HG03108 (cell line): ENCODE data around the gene RHBDL1.

ENCODE experiments used
- ATAC-seq: cut with Tn5 transposase; IDR thresholded peaks from one replicate; pipeline ENCODE4 v1.9.1; 2021; ENCODE audit warnings: moderate library complexity; ENCODE audit not compliant: unreplicated experiment

Gene RHBDL1

DNA sequence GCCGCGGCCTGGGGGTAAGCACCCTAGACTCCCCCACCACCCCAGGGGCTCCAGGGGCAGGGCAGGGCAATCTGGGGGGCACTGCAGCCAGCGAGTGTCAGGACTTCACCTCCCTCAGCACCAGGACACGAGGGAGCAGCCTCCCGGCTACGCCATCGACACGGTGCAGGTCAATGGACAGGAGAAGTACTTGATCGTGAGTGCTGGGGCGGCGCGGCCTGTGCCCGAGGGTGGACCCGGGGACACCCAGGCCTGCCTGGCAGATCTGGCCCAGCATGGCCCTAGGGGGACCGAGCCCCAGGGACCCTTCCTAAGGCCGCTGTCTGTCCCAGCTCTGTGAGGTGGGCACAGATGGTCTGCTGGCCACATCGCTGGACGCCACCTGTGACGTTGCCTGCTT lies 3.1 kb upstream of the RHBDL1 start:
- ATAC-seq, result no peak

DNA sequence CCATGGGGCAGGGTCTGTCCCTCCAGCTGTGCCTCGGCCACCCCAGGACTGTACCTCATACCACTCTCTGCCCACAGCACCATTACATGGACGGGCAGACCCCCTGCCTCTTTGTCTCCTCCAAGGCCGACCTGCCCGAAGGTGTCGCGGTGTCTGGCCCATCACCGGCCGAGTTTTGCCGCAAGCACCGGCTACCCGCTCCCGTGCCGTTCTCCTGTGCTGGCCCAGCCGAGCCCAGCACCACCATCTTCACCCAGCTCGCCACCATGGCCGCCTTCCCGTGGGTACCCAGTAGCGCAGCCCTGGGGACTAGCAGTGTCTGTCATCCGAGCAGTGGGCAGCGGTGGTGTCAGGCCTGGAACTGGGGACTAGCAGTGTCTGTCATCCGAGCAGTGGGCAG lies 2.6 kb upstream of the RHBDL1 start:
- ATAC-seq, result no peak

DNA sequence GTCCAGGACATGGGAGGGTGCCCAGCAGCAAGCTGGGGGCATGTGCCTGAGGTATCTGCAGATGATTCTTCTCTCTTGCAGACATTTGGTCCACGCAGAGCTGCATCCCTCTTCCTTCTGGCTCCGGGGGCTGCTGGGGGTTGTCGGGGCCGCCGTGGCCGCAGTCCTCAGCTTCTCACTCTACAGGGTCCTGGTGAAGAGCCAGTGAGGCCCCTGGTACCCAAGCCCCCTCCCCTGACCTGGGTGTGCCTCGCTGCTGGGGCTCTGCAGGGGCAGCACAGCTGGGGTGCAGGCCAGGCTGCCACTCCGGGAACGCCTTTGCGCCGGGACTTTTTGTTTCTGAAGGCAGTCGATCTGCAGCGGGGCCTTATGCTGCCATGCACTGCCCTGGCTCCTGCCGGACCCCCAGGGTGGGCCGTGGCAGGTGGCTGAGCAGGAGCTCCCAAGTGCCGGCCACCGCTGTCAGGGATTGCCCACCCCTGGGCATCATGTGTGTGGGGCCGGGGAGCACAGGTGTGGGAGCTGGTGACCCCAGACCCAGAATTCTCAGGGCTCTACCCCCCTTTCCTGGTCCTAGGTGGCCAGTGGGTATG lies 2.0 kb upstream of the RHBDL1 start:
- ATAC-seq, result no peak

DNA sequence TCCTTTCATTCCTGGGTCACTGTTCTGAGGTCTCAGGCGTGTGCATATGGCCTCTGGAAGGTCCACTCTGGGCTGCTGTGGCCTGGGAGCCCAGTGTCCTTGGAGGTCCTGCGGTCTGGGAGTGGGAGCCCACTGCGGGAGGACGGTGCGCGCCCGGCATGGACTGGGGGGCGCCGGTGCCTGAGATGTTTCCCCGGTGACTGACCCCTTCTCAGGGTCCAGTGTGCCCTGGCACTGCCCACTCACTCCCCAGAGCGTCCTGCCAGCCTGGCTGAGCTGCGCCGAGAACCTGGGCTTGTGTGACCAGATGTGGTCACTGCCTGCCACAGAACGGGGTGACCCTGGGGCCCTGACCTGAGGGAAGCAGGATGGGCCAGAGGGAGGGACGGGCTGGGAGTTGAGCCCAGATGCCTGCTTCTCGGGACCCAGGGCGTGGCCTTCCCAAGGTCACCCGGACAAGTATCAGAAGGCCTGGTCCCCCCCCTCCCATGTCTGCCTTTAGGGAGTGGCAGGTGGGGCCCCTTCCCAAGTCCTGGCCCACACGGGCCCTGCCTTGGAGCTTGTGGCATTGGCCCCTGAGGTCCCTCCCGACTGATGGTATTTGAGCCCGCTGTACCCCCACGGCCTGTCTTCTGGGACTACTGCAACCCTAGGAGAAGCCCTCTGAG lies 1.1 kb upstream of the RHBDL1 start:
- no peak for ATAC-seq

DNA sequence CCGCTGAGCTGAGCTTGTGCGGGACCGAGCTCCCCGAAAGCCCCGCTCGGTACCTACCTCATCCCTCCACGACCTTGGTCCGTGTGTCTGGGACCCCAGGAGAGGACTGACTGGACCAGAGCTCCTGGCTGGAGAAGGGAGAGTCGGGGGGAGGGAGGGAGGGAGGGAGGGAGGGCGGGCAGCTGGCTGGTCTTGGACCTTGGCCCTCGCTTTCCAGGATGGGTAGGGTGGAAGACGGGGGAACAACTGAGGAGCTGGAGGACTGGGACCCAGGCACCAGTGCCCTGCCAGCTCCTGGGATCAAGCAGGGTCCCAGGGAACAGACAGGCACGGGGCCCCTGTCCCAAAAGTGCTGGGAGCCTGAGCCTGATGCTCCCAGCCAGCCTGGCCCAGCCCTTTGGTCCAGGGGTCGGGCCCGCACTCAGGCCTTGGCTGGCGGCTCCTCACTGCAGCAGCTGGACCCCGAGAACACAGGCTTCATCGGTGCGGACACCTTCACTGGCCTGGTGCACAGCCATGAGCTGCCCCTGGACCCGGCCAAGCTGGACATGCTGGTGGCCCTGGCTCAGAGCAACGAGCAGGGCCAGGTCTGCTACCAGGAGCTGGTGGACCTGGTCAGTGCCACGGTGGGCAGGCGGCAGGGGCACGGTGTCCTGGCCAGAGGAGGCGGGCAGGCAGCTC lies 553 bp downstream of the RHBDL1 start:
- ATAC-seq, result no peak

DNA sequence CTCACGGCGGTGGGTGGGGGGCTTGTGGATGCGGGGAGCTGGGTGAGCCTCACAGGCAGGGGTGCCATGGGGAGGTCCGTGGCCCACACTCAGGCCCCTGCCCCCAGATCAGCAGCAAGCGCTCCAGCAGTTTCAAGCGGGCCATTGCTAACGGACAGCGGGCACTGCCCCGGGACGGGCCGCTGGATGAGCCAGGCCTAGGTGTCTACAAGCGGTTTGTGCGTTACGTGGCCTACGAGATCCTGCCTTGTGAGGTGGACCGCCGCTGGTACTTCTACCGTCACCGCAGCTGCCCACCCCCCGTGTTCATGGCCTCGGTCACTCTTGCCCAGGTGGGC lies 1.1 kb downstream of the RHBDL1 start:
- ATAC-seq, result no peak

DNA sequence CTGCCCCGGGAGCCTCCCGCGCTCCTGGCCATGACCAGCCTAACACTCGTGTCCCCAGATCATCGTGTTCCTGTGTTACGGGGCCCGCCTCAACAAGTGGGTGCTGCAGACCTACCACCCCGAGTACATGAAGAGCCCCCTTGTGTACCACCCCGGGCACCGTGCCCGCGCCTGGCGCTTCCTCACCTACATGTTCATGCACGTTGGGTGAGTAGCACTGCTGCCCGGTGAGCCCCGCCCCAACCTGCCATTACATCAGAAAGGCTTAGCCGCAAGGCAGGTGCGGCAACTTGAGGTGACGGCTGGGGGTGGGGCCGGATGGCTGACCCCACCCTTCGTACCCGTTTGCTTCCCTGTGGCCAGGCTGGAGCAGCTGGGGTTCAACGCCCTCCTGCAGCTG lies 1.4 kb downstream of the RHBDL1 start:
- ATAC-seq, result no peak

DNA sequence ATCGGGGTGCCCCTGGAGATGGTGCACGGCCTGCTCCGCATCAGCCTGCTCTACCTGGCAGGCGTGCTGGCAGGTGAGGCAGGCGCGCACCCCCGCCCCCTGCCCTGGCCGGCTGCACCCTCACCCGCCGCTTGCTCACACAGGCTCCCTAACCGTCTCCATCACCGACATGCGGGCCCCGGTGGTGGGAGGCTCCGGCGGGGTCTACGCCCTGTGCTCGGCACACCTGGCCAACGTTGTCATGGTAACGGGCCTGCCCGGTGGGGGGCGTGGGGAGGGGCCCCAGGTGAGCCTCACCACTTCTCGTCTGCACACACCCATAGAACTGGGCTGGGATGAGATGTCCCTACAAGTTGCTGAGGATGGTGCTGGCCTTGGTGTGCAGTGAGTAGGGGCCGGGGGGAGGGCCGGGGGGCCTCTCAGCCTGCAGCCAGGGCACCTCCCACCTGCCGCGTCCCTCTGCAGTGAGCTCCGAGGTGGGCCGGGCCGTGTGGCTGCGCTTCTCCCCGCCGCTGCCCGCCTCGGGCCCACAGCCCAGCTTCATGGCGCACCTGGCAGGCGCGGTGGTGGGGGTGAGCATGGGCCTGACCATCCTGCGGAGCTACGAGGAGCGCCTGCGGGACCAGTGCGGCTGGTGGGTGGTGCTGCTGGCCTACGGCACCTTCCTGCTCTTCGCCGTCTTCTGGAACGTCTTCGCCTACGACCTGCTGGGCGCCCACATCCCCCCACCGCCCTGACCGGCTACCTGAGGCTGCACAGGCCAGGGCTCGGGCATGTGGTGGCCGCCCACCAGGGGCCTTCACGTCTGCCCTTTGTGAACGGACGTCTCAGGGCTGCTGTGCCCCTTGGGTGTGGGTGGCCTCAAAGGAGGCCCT lies 2.1 kb downstream of the RHBDL1 start:
- ATAC-seq, result no peak

DNA sequence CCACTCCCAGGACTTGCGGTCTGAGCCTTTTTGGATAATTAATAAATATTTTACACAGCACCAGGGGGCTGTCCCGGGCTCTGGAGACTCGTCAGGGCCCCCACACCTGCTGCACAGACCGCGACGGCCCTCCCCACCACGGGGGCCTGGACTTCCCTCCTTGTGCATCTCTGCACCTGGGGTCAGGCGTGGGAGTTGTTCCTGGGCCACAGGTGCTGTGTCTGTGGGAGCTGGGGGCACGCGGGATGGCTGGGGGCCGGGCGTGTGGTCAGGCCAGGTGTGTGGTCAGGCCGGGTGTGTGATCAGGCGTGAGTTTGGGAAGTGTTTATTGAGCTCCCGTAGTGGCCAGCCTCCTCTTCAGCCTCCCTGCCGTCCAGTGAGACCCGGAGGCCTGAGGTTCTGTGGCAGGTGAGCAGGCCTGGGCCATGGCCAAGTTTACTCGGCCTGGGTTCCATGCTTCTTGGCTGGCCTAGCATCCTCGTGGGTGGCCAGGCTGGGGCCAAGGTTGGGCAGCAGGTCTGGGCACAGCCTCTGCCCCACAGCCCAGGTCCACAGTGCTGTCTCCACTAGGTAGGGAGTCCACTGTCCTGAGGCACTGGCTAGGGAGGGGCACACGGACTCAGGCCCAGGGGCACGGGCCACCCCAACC lies 2.9 kb downstream of the RHBDL1 start:
- ATAC-seq, result no peak

DNA sequence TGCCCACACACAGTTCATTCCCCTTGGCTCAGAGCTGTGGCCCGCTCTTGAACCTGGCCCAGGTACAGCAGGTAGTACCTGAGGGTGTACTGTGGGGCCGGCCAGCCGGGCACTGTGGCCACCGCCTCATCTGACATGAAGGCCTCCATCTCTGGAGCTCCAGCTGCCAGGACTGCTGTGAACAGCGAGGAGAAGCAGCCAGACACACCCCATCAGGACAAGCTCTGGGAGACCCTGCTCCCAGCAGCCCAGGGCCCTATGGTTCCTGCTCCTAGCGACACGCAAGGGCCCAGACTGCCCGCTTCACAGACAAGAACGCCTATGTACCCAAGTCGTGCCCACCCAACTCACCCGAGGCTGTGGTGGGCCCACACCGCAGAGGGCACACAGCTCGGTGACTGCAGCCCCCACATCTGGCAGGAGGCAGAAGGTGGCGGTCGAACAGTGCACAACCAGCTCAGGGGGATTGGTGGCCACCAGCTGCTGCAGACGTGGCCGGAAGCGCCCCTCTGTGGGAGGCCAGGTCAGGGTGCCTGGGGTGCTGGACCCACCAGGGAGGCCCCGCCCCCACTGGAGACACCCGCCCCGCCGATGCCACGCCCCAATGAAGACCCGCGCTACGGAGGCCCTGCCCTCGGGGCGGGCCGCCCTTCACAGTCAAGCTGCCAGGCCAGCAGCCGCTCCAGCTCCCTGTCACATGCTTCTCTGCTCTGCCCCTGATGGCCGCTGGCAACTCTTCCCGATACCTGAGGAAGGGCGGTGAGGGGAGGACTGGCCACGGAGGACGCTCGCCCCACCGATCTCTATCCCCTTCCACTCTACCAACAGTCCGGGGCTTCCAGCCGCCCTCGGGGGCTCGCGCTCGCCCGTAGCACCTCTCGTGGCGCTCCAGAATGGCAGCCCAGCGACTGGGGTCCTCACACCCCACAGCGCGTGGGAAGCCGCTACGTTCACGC lies 3.7 kb downstream of the RHBDL1 start:
- ATAC-seq, result no peak

DNA sequence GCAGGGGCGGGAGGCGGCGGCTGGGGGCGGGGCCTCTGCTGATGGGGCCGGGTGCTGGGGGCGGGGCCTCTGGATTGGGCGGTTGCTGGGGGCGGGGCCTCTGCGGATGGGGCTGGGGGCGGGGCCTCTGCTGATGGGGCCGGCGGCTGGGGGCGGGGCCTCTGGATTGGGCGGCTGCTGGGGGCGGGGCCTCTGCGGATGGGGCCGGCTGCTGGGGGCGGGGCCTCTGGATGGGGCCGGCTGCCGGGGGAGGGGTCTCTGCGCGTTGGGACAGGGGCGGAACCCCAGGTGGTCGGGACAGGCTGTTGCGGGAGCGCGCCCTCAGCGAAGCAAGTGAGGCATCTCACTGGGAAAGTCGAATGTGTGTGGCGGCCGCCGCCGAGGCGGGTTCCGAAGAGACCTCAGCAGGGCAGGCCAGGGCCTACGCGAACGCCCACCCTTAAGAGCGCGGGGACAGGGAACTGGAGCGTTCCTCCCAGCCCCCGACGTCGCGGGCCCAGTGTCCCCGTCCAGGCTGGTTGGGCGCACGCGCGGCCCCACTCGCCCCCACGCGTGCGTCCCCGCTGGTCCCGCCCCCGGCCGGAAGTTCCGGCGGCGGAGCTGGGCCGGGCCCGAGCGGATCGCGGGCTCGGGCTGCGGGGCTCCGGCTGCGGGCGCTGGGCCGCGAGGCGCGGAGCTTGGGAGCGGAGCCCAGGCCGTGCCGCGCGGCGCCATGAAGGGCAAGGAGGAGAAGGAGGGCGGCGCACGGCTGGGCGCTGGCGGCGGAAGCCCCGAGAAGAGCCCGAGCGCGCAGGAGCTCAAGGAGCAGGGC lies 4.5 kb downstream of the RHBDL1 start, which contains the start of gene STUB1:
STUB1 (plus strand) TSS at position 597 of the 811 bp plus-strand sequence; CDS start at position 713, 116 bp downstream.
- peak; percentile 31 for ATAC-seq

DNA sequence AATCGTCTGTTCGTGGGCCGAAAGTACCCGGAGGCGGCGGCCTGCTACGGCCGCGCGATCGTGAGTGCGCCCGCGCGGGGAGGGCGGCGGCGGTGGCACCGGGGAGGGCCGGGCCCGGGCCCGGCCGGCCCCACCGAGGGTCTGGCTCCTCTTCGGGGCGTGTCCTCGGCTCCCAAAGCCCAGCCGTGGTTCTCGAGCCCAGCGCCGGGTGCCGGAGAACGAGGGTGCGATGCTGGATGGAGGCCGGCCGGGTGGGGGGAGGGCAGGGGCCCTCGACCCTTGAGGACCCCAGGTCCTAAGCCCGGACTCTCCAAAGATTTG lies 5.1 kb downstream of the RHBDL1 start:
- ATAC-seq, result no peak

DNA sequence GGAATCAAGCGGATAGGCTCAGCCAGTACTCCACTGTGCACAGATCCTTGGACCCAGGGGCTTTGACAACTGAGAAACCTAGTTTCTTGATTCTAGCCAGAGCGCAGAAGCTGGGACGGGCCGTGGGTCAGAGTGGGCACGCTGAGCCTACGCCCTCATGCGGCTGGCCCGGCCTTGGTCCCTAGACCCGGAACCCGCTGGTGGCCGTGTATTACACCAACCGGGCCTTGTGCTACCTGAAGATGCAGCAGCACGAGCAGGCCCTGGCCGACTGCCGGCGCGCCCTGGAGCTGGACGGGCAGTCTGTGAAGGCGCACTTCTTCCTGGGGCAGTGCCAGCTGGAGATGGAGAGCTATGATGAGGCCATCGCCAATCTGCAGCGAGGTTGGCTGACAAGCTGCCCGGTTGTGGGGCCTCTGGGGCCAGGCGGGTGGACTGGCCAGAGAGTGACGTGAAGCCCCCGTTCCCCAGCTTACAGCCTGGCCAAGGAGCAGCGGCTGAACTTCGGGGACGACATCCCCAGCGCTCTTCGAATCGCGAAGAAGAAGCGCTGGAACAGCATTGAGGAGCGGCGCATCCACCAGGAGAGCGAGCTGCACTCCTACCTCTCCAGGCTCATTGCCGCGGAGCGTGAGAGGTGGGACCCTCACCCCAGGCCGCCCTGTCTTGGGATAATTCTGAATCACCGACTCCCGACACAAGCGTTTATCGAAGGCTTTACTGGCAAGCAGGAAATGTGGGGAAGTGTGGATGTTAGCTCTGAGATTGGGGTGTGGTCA lies 5.7 kb downstream of the RHBDL1 start:
- no peak for ATAC-seq

DNA sequence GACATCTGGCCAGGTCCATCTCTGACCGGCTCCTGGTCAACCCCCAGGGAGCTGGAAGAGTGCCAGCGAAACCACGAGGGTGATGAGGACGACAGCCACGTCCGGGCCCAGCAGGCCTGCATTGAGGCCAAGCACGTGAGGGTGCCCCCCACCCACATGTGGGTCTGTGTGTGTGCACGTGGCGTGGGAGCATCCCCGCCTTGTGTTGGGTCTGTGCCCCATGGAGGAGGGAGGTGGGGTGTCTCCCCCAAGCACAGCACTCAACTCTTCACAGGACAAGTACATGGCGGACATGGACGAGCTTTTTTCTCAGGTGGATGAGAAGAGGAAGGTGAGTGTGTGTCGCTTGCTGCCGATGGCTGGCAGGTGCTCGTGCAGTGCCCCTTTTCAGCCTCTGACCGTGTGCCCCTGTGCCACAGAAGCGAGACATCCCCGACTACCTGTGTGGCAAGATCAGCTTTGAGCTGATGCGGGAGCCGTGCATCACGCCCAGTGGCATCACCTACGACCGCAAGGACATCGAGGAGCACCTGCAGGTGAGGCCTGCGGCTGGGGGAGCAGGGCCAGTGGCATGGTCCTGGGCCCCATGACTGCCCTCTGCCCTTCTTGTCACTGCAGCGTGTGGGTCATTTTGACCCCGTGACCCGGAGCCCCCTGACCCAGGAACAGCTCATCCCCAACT lies 6.4 kb downstream of the RHBDL1 start:
- no peak for ATAC-seq

DNA sequence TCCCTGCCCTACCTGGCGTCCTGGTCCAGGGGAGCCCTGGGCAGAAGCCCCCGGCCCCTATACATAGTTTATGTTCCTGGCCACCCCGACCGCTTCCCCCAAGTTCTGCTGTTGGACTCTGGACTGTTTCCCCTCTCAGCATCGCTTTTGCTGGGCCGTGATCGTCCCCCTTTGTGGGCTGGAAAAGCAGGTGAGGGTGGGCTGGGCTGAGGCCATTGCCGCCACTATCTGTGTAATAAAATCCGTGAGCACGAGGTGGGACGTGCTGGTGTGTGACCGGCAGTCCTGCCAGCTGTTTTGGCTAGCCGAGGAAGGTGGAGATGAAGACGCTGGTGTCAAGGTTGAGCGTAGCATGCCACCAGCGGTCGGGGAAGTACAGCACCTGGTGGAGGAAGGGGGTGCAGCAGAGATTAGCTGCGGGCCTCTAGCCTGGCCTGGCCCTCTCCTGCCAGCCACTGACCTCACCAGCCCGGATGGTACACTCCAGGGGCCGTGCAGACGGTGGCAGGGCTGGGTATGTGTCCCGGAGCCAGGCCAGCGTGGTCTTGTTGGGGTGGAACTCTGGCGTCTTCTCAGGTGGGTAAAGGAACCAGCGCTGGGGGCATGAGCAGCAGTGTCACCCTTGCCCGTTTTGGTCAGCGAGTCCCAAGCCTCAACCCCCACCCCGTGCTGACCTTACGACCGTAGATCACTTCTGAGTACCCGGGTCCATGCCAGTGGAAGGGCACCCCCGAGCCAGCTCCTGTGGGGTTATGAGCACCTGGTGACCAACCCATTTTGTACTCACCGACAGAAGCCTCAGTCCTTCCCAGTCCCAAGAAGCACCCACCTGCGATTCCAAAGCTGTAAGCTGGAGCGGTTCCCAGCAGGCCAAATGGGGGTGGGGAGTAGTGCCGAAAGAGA lies 7.3 kb downstream of the RHBDL1 start:
- ATAC-seq, result no peak

DNA sequence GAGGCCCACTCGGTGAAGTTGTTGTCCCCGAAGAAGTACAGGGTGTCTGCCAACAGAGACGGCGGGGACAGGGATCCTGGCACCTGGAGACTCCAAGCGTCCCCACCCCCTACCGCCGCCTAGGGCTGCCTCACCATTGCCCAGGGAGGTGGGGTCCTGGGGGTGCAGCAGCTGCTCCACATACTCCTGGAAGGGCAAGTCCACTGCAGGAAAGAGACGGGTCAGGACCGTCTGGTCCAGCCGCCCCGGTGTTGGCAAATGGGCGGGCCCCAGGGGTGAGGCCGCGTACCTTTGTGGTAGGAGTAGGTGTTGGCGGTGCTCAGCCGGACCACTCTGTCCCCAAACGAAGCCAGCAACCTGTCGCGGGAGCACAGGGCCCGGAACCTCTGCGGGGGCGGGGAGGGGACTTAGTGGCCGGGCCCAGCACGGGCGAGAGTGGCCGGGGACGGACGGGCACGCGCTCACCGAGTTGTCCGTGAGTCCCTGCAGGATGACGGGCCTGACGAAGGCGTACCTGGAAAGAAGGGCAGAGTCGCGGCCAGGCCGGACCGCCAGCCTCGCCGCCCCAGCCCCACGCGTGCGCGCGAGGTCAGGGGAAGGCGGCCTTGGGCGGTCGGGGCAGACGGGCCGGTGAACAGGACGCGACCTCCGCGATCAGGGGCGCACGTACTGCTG lies 8.1 kb downstream of the RHBDL1 start:
- ATAC-seq, result no peak
